Smooth muscle cell (in vitro differentiated cells): ENCODE data around the gene COL5A1. TPM values are rescaled to one million over a fixed set of nuclear protein-coding genes. Genes with fewer than 3 reads are reported as not detected.
A peak's percentile ranks its signal among the peaks of the same experiment; 100 is the strongest.

Source experiments
- DNase-seq: peaks from one replicate; lab custom pipeline; 2025; ENCODE audit not compliant: unreplicated experiment; lab: John Stamatoyannopoulos, UW
- H2AFZ ChIP-seq: fragments of 200-600 bp; sonication (generic); 2 replicates; pipeline ENCODE4 v1.6.0; 2016; ENCODE audit warnings: antibody characterized with exemption, low read depth, mild to moderate bottlenecking
- H3F3A ChIP-seq: fragments of 200-600 bp; sonication (generic); 2 replicates; pipeline ENCODE4 v1.6.0; 2017; ENCODE audit warnings: antibody characterized with exemption, low read depth
- H3K27ac ChIP-seq: fragments of 200-600 bp; sonication (generic); 2 replicates; pipeline ENCODE4 v1.5.1; 2016; ENCODE audit warnings: low read depth, mild to moderate bottlenecking
- H3K27me3 ChIP-seq: fragments of 200-600 bp; sonication (generic); 2 replicates; pipeline ENCODE4 v1.6.1; 2016; ENCODE audit warnings: low read depth, mild to moderate bottlenecking
- H3K36me3 ChIP-seq: fragments of 200-600 bp; sonication (generic); 2 replicates; pipeline ENCODE4 v1.5.1; 2016; ENCODE audit warnings: low read depth
- H3K4me1 ChIP-seq: fragments of 200-600 bp; sonication (generic); 2 replicates; pipeline ENCODE4 v1.5.1; 2016; ENCODE audit warnings: low read depth
- H3K4me2 ChIP-seq: fragments of 200-600 bp; sonication (generic); 2 replicates; pipeline ENCODE4 v1.6.0; 2016; ENCODE audit warnings: mild to moderate bottlenecking
- H3K4me3 ChIP-seq: fragments of 200-600 bp; sonication (generic); 2 replicates; pipeline ENCODE4 v1.5.1; 2016; ENCODE audit warnings: mild to moderate bottlenecking
- H3K79me2 ChIP-seq: fragments of 200-600 bp; sonication (generic); 2 replicates; pipeline ENCODE4 v1.6.0; 2016; ENCODE audit warnings: low read depth, mild to moderate bottlenecking
- H3K9ac ChIP-seq: fragments of 200-600 bp; sonication (generic); 2 replicates; pipeline ENCODE4 v1.6.0; 2016; ENCODE audit warnings: low read depth
- H3K9me3 ChIP-seq: fragments of 200-600 bp; sonication (generic); replicated peaks from 2 replicates; pipeline ENCODE4 v1.5.1; 2016; ENCODE audit warnings: low read depth
- H4K20me1 ChIP-seq: fragments of 200-600 bp; sonication (generic); 2 replicates; pipeline ENCODE4 v1.6.0; 2016; ENCODE audit warnings: low read depth
- CTCF ChIP-seq: fragments of 200-600 bp; sonication (generic); IDR thresholded peaks from 2 replicates; pipeline ENCODE4 v1.5.1; 2017; ENCODE audit warnings: borderline replicate concordance, mild to moderate bottlenecking, antibody characterized with exemption; ENCODE audit not compliant: insufficient read depth, poor library complexity, severe bottlenecking
- WGBS: methylation state at CpG from one replicate; pipeline ENCODE4 v1.1.7; 2016; ENCODE audit warnings: low lambda C conversion rate; 5-methylcytosine and 5-hydroxymethylcytosine counted together
- polyA plus RNA-seq: library from polyadenylated mRNA; unstranded; fragments of >200 nt; fragmentation: Nextera tagmentation; extraction: Ambion mirVana; gene quantifications from 2 replicates; pipeline ENCODE4 v1.2.1, GENCODE V29; 2016
- total RNA-seq: library from RNA; depleted of rRNA; stranded (reverse); fragments of >200 nt; gene quantifications from 2 replicates; pipeline ENCODE4 v1.2.3, GENCODE V29; 2014

COL5A1 gene
- total and polyA plus RNA-seq, 2 experiments from 2014 or later, result 1,084 to 1,443 TPM

GRCh38 chr9:134626571-134627416 is 14.8 kb upstream of the COL5A1 start:
- H4K20me1 ChIP-seq, result no peaks in the 10 kb centered on the region
- peak; percentile 50 for DNase-seq
- peaks cover 33% of the 10 kb centered on the region for H3F3A ChIP-seq
- peaks cover 14% of the 10 kb centered on the region for H3K79me2 ChIP-seq
- H3K4me1 ChIP-seq, result peaks cover 43% of the 10 kb centered on the region
- H3K9ac ChIP-seq, result peak overlapping the region; percentile 84
- WGBS, result 32% methylated on average over 19 of the region's 19 CpGs
- no peak overlapping the region for H3K4me3 ChIP-seq
- H3K27ac ChIP-seq, result peak overlapping the region; percentile 98
- peak overlapping the region; percentile 77 for H3K4me2 ChIP-seq
- no peak overlapping the region for H2AFZ ChIP-seq
- no peaks in the 10 kb centered on the region for H3K9me3 ChIP-seq
- H3K27me3 ChIP-seq, result no peaks in the 10 kb centered on the region
- no peaks in the 10 kb centered on the region for H3K36me3 ChIP-seq
- no peak for TF ChIP-seq CTCF

- peaks cover 14% of the 10 kb centered on the region for H3K79me2 ChIP-seq
- H3K4me1 ChIP-seq, result peaks cover 43% of the 10 kb centered on the region
- H4K20me1 ChIP-seq, result no peaks in the 10 kb centered on the region
- H3K27ac ChIP-seq, result peak overlapping the region; percentile 98
- no peaks in the 10 kb centered on the region for H3K36me3 ChIP-seq
- H3K9ac ChIP-seq, result peak overlapping the region; percentile 70
- peaks cover 33% of the 10 kb centered on the region for H3F3A ChIP-seq
- H3K27me3 ChIP-seq, result no peaks in the 10 kb centered on the region
- H3K4me2 ChIP-seq, result peak overlapping the region; percentile 77
- DNase-seq, result no peak
- 87% methylated on average over 39 of the region's 39 CpGs for WGBS
- no peak for TF ChIP-seq CTCF
- no peak overlapping the region for H3K4me3 ChIP-seq
- no peaks in the 10 kb centered on the region for H3K9me3 ChIP-seq
- no peak overlapping the region for H2AFZ ChIP-seq
These were observed 13.9 kb upstream of the COL5A1 start for GRCh38 chr9:134627417-134628353.

GRCh38 chr9:134628354-134628736 is 13.3 kb upstream of the COL5A1 start:
- no peak for TF ChIP-seq CTCF
- 93% methylated on average over 9 of the region's 9 CpGs for WGBS
- H3K36me3 ChIP-seq, result no peaks in the 10 kb centered on the region
- peaks cover 37% of the 10 kb centered on the region for H3K4me1 ChIP-seq
- H3K79me2 ChIP-seq, result peaks cover 14% of the 10 kb centered on the region
- H3K9ac ChIP-seq, result no peak overlapping the region
- H3K9me3 ChIP-seq, result no peaks in the 10 kb centered on the region
- H3K4me3 ChIP-seq, result no peak overlapping the region
- H3F3A ChIP-seq, result peaks cover 31% of the 10 kb centered on the region
- no peaks in the 10 kb centered on the region for H3K27me3 ChIP-seq
- no peak overlapping the region for H3K27ac ChIP-seq
- no peaks in the 10 kb centered on the region for H4K20me1 ChIP-seq
- H3K4me2 ChIP-seq, result no peak overlapping the region
- DNase-seq, result no peak
- H2AFZ ChIP-seq, result no peak overlapping the region
